NK-92 (cell line): ENCODE measurements around the gene SUGP2.
"Not testable (repeated sequence)": the region's sequence is repeated elsewhere in the genome, so short reads cannot be mapped to it uniquely, and the experiment has no call there.

ENCODE experiments used
- DNase-seq: peaks from one replicate; lab custom pipeline; 2025; ENCODE audit not compliant: unreplicated experiment; lab: John Stamatoyannopoulos, UW

SUGP2 gene

GRCh38 chr19:18955042-18955441 is 78.3 kb downstream of the SUGP2 start:
- no peak for DNase-seq

DNA sequence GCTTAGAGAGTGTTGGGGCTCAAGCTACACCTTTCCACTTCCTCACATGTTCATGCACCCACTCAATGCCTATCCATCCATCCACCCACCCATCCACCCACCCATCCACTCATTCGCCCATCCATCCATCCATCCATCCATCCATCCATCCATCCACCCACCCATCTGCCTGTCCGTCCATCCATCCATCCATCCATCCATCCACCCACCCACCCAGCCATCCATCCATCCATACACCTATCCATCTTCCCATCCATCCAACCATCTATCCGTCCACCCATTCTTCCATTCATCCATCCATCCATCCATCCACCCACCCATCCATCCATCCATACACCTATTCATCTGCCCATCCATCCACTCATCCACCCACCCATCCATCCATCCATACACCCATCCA is 79.2 kb downstream of the SUGP2 start:
- DNase-seq, result no peak

DNA sequence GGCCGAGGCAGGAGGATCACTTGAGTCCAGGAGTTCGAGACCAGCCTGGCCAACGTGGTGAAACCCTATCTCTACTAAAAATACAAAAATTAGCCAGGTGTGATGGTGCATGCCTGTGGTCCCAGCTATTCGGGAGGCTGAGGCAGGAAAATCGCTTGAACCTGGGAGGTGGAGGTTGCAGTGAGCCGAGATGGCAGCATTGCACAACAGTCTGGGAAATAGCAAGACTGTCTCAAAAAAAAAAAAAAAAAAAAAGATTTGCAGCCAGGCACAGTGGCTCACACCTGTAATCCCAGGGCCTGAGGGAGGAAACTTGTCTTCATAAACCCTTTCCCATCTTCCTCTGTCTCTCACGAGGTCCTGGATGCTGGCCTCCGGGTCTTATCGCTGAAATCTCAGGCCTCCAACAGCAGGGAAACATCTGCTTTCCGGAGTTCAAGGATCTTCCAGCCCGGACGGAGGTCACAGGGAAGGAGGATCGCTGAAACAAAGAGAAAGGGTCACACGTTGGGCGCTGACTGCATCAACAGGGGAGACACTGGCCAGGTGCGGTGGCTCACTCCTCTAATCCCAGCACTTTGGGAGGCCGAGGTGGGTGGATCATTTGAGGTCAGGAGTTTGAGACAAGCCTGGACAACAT is 80.8 kb downstream of the SUGP2 start:
- DNase-seq, result not testable (repeated sequence)

DNA sequence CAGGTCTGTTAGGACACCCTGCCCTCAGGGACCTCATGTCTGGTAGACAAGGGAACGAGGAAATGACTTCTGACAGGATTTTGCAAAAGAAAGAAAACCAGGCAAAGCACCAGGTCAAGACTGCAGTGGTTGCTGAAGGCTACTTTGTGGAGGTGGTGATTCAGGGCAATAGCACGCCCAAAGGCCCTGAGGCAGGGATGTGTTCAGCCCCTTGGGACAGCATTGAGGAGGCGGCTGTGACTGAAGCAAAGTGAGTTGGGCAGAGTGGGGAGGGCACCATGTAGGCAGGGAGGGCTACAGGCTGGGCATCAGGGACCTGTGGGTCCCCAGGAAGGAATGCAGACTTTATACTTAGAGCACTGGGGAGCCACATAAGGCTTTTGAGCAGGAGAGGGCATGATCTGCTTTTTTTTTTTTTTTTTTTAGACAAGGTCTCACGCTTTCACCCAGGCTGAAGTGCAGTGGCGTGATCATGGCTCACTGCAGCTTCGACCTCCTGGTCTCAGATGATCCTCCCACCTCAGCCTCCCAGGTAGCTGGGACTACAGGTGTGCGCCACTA is 81.5 kb downstream of the SUGP2 start:
- no peak for DNase-seq

- no peak for DNase-seq
Observed at GRCh38 chr19:18949858-18950257, 83.5 kb downstream of the SUGP2 start.

- DNase-seq, result no peak
Observed at GRCh38 chr19:18948976-18949356, 84.4 kb downstream of the SUGP2 start.

- DNase-seq, result no peak
Observed at GRCh38 chr19:18948075-18948975, 85.0 kb downstream of the SUGP2 start.

- DNase-seq, result no peak
Observed at GRCh38 chr19:18946918-18947317, 86.4 kb downstream of the SUGP2 start.

DNA sequence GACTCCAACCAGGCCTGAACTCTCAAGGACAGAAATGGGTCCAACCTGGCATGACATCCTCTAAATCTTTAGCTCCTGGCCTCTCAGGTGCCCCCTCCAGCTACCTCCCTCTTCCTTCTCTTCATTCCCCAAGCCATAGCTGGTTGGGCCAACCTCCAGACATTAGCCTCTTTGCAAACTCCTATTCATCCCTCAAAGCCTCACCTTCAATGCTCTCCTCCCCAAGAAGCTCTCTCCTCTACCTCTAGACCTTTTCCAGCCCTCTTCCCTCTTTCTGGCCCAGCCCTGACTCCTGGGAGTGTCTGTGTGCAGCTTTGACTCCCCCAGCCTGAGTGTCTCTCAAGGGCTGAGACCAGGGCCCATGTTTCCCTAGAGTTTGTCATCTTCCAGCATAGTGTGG is 87.0 kb downstream of the SUGP2 start:
- no peak for DNase-seq

DNA sequence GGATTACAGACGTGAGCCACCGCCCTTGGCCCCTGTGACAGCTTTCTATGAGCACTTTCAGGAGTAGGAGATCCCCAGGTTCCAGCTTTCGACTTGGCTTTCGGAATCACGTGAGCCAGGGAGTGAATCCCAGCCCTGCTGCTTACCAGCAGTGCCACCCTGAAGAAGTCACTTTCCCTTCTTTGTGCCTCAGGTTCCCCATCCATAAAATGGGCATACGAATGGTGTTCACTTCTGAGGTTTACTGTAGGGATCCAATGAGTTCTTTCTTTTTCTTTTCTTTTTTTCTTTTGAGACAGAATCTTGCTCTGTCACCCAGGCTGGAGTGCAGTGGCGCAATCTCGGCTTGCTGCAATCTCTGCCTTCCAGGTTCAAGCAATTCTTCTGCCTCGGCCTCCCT is 88.0 kb downstream of the SUGP2 start:
- DNase-seq, result no peak

- DNase-seq, result no peak
Observed at GRCh38 chr19:18943465-18943864, 89.9 kb downstream of the SUGP2 start.

DNA sequence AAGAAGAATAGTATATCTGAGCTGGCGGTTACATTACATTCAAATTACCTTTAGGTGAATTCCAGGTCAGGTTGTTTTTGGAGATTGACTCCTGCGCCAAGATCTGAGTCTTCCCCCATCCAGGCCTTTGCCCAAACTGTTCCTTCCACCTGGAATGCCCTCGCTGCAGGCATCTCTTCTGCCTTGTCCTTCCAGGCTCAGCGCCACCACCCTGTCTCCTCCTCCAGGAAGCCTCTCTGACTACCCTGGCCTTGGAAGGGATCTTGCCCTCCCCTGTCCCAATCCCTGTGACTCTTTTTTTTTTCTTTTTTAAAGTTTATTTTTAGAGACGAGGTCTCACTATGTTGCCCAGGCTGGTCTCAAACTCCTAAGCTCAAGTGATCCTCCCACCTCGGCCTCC is 90.6 kb downstream of the SUGP2 start:
- no peak for DNase-seq

GRCh38 chr19:18941628-18942354 is 91.5 kb downstream of the SUGP2 start:
- DNase-seq, result no peak
